Brain pericyte (primary cell): ENCODE measurements around the gene ARHGEF16.

ENCODE experiments used
- DNase-seq: peaks from one replicate; pipeline ENCODE4 v3.0.0-alpha.2; 2012; ENCODE audit warnings: low read depth, low spot score

ARHGEF16 gene

DNA sequence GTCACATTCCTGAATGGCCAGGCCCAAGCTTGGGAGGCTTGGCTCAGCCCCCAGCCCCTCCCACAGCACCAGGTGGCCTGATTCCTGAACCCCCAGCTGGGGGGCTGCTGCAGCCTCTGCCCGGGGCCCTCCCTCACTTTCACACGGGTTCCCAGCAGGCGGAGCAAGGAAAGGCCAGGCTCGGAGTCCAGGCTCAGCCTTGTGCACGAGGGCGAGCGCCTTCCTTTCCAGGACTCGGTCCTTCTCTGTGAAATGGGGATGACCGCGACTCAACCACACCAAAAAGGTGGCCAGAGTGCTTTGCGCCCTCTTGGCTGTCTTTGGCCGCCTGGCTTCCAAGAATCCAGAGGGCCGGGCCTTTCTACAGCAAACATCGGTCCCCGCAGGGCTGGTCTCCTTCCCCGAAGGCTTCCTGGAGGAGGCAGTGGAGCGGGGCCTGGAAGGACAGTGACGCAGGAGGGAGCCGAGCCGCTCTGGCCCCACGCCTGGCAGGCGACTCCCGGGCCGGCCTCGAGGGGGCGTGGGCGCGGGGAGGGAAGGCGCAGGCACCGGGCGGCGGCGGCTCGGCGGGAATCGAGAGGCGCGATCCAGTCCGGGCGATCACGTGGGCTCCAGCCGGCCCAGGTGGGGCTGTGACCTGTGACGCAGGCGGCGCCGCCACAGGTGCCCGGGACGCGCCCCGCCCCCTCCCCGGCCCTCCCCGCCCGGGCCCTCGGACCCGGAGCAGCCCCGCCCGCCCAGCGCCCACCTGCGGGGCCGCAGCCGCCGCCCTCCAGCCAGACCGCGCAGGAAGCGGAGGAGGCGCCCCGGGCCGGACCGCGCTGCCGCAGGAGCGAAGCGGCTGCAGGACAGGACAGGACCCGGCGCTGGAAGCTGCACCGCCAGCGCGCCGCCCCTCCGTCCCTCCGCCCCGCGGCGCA is at the start of gene ARHGEF16:
TSS of gene ARHGEF16 (plus strand) at position 775 of the 920 bp plus-strand sequence. CDS start 8,420 bp downstream, outside the sequence.
- DNase-seq, result no peak

- DNase-seq, result no peak
Observed at GRCh38 chr1:3404801-3405200, 49.7 kb upstream of the ARHGEF16 start.

DNA sequence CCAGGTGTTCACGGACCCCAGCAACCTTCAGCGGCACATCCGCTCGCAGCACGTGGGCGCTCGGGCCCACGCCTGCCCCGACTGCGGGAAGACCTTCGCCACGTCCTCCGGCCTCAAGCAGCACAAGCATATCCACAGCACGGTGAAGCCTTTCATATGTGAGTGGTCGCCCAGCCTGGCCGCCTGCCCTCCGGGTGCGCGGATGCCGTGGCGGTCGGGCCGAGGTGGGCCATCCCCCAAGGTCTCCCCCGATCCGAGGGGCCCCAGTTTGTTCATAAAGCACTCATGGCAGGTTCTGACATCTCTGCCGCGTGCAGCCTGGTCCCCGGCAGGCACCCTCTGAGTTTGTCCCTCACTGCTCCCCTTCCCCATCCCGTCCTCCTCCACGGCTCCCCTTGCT is 49.0 kb upstream of the ARHGEF16 start:
- DNase-seq, result no peak

DNA sequence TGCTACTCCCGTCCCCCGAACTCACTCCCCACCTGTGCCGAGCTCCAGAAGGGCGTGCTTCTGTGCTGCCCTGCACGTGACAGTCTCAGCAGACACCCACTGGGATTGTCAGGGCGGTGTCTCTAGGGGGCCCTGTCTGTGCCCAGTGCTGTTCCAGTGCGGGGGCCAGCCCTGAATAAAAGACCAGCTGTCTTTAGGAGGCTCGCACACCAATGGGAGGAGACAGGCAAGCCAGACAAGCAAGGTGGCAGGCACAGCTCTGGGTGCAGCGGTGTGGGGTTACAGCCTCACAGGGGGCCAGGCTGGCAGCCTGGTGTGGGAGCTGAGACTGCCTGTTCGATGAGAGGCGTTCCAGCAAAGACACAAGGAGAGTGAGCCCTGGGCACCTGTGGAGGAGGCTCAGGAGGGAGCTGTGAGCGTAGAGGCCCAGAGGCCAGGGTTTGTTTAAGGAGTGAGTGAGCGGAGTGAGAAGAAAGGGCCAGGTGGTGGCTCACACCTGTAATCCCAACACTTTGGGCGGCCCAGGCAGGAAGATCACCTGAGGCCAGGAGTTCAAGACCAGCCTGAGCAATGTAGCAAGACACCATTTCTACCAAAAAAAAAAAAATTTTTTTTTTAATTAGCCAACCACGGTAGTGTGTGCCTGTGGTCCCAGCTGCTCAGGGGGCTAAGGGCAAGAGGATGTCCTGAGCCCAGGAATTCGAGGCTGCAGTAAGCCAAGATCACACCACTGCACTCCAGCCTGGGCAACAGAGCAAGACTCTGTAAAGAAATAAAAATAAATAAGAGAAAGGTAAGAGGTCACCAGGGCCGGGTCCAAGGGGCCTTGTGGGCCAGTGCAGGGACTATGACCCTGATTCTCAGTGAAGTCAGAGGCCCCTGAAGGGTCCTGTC is 48.2 kb upstream of the ARHGEF16 start:
- no peak for DNase-seq

- DNase-seq, result no peak
Observed at GRCh38 chr1:3407021-3407420, 47.4 kb upstream of the ARHGEF16 start.

DNA sequence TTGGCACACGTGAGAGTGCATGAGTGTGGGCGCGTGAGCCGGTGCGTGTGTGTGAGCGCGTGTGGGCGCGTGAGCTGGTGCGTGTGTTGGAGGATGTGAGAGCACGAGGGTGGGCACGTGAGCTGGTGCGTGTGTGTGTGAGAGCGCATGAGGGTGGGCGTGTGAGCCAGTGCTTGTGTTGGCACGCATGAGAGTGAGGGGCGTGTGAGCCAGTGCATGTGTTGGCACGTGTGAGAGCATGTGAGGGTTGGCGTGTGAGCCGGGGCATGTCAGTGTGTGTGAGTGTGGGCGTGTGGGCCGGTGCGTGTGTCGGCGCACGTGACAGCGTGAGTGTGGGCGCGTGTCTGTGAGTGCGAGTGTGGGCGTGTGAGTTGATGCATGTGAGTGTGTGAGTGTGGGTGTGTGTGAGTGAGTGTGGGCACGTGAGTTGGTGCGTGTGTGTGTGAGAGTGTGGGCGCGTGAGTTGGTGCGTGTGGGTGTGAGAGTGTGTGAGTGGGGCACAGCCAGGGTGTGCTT is 45.7 kb upstream of the ARHGEF16 start:
- DNase-seq, result no peak

DNA sequence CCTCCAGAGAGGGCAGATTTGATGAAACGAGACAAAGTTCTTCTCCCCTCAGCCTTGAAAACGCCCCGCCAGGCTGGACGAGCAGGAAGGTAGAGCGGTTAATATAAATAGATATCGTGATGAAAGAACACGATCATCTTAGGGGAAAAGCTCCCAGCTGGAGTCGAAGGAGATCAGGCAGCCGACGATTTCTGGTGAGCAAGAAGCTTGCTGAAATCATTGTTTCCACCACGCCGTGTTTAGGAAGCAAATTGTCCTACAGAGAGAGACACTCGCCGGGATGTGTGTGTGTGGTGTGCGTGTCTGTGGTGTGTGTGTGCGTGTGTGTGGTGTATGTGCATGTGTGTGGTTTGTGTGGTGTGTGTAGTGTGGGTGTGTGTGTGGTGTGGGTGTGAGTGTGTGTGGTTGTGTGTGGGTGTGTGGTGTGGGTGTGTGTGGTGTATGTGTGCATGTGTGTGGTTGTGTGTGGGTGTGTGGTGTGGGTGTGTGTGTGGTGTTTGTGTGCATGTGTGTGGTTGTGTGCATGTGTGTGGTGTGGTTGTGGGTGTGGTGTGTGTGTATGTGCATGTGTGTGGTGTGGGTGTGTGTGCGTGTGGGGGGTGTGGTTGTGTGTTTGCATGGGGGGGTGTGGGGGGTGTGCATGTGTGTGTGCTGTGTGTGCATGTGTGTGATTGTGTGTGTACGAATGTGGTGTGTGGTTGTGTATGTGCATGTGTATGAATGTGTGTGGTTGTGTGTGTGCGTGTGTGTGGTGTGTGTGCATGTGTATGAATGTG is 44.9 kb upstream of the ARHGEF16 start:
- no peak for DNase-seq

DNA sequence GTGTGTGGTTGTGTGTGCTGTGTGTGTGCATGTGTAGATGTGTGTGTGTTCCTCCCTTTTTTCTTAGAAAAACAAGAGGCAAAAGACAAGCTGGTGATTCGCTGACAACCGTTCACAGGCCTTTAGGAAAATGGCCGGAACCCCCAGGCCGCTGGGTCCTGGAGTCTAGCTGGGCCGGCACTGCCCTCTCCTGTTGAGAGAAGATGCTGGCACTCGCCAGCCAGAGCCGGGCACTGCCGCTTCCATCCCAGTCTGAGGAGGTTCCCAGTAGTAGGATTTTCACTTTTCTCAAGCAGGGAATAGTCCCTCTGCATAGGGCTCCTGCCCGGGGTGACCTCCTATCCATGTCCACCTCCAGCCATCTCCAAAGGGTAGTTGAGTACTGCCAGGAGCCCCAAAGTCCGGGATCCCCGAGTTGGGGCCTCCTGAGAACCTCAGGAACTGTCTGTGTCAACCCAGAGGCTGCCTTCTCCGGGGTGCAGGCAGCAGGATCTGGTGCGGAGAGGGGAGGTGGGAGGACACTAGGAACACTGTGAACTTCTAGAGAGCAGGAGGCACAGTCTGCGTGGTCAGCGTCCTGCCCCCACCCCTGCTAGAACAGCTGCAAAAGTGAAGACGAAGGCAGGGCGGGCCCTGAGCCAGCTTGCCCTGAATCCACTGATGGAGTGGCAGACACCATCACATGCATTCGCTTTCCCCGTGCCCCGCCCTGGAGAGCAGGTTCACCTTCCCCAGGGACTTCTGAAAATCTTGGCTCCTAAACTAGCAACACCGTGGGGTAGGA is 44.1 kb upstream of the ARHGEF16 start:
- DNase-seq, result no peak

- DNase-seq, result no peak
Observed at GRCh38 chr1:3411806-3412205, 42.7 kb upstream of the ARHGEF16 start.

- DNase-seq, result no peak
Observed at GRCh38 chr1:3412376-3412775, 42.1 kb upstream of the ARHGEF16 start.

DNA sequence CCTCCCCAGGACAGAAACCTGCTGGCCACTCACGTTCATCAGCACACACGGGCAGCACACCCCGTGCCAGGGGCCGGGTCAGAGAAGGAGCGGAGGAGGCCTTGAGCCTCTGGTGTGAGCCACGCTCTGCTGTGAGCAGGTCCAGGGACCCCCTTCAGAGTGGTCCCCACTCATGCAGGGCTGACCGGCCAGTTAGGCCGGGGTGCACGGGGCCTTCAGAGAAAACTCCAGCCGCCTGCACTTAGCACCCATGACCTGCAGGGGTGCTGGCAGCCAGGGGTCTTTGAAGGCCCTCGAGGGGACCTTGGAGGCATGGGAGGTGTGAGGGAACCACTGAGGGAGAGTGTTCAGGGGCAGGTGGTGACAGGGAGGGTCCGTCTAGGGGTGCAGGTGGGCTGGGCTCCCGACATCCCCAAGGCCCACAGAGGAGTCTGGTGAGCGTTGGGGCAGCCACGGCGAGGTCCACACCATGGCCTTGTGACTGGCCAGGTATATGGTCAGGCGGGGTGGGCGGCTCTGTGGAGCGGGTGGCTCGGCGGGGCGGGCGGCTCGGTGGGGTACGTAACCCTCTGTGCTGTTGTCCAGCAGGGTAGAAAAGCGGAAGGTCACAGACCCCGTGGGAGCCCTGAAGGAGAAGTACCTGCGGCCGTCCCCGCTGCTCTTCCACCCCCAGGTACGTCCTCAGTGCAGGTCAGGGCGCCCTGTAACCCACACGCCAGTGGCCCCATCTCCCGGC is 40.3 kb upstream of the ARHGEF16 start:
- DNase-seq, result no peak

GRCh38 chr1:3415260-3416090 is 39.0 kb upstream of the ARHGEF16 start:
- no peak for DNase-seq

DNA sequence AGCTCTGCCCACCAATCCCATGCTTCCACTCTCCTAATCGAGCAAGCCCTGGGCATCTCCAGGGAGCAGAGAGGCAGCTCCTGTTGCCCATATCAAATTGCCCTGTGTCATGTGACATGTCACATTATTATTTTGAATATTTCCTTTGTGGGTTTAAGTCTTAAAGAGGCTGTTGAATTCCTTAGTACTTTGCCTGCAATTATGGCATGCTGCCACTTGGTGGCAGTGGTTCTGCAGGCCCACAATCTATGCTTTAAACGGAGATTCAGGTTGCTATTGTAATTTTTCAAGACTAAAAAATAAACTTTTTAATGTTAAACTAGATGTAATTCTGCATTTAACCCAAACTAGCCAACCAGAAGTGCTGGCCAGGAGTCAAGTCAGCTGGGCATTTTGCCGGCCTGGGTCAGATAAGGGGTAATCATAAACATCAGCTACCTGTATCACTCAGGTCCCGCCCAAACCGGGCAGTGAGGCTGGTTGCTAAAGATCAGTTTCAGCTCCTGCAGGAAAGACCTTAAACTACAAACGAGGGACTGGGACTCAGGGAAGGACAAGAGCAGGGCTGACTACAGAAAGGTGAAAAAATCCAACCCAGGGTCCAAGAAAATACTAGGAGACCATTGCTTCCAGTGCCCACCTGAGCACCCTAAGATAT is 37.3 kb upstream of the ARHGEF16 start:
- DNase-seq, result no peak

DNA sequence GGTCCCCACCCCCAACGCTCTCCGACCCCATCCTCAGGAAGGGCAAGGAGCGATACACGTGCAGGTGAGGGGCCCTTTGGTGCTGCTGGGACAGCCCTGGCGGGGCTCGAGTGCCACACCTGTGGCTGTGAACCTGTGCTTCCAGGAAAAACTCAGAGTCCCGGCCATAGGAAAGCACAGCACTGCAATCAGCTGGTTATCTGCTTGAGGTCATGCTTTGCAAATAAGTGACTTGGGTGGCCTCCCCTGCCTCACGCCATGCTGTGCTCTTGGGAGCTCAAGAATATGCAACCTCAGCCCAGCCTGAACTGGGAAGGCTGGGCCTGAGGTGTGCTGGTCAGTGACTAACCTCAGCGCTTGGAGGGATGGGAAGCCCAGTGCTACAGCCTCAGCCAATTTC is 36.5 kb upstream of the ARHGEF16 start:
- DNase-seq, result no peak

- DNase-seq, result no peak
Observed at GRCh38 chr1:3418600-3418999, 35.9 kb upstream of the ARHGEF16 start.

DNA sequence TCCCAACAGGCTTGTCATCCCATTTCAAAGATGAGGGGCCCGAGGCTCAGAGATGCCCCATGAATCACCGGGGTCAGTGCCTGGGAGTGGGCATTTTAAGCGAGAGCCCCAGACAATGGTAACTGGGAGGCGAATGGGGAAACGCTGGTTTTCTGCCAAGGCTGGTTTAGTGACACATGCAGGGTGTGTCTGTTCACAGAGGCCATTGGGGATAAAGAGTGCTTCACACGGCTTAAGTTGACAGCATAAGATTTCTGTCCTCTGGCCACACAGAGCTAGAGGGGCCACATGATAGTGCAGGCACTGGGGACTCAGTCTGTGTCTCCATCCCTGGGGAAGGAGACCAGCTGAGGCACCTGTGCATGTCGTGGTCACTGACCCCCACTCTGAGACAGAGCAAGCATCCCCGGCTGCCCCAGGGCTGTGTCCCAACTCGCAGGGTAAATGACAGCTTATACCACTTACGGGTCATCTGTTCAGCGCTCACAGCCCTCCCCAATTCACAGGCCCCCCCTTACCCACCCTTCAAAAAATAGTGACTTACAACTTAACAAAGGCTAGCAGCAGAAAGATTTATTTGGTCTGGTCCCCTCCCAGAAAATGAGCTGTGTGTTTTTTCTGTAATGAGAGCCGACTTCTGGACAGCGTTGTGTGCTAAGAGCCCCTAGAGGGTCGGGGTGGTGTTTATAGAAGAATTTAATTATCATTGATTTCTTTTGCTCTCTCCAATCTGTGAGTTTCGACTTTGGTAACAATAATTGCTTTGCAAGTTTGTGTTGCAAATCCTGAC is 34.9 kb upstream of the ARHGEF16 start:
- DNase-seq, result no peak

- DNase-seq, result no peak
Observed at GRCh38 chr1:3420218-3420951, 34.1 kb upstream of the ARHGEF16 start.
